ENCODE measurements around the gene APBA3.
A peak's percentile ranks its signal among the peaks of the same experiment; 100 is the strongest.
"Not testable (repeated sequence)": the region's sequence is repeated elsewhere in the genome, so short reads cannot be mapped to it uniquely, and the experiment has no call there.

APBA3 gene

DNA sequence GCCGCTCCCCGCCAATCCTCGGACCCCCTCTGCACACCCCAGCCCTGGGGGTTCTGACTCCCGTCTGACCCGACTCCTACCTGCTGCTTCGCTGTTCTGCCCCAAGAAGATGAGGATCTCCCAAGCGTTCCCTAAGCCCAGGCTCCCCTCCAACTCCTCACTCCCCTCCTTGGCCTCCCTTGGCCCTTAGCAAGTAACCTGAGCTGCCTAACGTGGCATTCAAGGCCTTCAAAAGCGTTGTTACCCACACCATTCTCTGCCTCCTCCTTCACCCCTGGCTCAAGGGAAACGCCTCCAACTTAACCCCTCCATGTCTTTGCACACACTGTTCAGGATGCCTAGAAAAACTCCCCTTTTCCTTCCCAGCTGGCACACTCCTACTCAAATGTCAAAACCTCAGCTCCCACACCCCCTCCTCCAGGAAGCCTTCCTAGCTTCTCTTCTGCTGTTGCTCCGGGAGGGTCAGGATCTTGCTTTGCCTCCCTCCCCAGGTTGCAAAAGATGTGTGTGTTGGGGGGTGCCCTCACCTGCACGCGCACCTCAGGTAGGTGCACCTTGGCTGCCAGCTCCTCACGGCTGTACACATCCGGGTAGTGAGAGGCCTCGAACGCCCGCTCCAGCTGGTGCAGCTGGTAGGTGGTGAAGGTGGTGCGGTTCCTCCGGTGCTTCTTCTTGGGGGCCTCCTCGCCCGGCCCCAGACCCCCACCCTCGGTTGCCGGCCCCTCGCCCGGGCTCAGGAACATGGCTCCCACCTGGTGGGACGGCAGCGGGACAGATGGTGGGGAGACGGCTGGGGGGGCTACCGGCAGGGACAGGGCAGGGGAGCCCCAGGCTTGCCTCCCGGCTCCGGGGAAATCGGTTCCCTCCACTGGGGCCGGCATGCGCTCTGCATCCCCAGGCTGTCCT lies 9.8 kb upstream of the APBA3 start:
- DNase-seq (ENCODE audit: low spot score): no peak

DNA sequence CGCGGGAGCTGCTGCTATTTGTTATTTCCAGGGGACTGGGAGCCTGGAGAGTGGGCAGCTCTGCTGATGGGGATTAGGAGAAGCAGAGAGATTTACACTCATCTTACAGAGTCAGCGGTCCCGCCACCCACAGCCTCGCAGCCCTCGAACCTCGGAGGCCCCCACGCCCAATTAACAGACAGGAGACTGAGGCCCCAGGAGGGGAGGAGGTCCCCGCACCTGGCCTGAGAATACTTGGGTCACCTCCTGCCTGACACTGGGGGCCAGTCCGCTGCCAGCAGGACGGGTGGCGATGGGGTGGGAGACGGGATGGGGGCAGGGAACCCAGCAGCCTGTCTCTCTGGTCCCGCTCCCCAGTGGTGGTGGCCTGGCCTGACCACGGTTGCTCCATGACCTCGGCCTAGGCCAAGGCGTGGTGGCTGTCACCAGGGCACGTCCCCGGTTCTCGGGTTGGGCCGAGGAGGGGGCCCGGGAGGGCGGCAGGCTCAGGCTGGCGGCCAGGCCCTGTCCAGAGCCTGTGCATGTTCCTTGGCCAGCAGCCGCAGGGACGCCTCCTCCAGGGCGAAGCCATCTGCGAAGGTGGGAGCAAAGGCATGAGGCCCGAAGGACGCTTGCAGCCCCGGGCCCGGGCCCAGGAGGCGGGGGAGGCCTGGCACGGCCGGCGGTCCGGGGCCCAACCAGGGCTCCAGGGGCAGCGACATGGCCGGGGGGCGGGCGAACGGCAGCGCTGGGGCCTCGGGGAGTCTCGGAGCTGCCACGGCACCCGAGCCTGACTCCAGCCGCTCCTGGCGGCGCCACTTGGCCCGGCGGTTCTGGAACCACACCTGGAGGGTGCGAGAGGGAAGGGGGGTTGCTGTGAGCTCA lies 8.9 kb upstream of the APBA3 start:
- no peak for DNase-seq (ENCODE audit: low spot score)

DNA sequence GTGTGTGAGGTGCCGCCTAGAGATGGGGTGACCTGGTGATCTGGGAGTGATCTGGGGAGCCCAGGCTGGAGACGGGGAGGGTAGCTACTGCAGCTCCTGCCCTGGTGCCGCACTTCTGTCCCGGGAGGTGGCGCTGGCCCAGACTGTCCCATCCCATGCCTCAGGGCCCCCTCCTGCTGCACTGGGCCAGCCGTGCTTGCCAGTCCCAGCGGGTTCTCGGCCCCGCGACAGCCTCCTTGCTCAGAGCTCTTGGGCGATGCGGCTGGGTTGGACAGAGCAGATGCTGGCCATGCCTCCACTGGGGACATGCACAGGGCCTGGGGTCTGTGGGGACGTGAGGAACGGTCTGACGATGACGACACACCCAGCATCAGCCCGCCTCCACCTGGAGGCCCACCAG lies 8.0 kb upstream of the APBA3 start:
- no peak for DNase-seq (ENCODE audit: low spot score)

DNA sequence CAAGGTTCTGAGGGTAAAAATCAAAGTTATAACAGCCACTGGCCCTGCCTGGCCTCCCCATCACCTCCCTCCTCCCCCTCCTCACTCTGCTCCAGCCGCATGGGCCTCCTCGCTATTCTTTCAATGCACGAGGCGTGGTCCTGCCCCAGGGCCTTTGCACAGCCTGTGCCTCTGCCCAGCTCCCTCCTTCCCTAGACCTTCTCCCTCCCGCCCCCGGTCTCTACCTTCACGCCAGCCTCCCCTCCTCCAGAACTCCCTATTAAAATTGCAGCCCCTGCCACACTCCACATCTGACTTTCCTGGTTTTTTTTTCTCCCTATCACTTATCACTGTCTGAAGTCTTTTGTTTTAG lies 7.2 kb upstream of the APBA3 start:
- no peak for DNase-seq (ENCODE audit: low spot score)

DNA sequence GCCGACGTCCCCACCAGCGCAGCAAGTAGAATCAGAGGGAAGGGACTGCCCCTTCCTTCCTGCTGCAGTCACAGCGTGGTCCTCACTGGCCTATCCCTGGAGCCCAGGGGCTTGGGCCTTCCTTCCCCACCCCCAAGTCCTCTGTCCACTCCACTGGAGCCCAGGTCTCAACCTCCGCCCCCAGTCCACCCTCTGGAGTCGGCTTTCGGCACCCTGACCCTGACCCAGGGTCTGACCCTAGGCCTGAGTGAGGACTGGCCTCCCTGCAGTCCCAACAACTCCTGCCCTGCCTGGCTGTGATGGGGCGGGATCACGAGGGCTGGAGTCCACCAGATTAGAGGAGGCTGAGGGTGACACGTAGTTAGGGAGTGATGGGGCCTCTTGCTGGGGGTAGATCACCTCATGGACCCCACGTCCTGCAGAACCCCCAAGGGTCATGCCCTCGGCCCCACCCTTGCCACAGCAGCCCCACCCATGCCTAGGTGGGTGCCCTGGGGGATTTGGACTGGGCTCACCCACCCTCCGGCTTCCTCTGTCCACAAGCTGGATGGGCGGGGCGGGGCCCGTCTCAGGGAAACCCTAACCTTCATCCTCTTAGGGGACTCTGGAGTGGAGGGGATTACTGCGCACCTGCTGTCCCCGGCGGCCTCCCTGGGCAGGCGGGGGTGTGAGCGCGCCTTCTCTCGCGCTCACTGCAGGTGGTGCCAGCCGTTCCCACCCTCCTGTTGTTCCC lies 6.7 kb upstream of the APBA3 start:
- no peak for DNase-seq (ENCODE audit: low spot score)

DNA sequence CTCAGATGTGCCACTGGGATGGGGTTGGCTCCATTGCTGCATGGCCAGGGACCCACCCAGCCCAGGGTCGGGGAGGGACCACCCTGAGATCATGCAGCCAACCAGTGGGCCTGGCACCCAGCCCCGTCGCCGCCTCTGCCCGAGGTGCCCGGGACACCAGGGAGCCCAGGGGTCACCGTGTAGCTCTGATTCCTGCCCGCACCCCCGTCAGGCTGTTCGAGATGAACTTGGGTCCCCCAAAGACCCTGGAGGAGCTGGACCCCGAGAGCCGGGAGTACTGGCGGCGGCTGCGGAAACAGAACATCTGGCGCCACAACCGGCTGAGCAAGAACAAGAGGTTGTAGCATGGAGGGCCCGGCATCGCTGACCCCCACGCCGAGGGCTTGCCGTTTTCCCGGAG lies 5.6 kb upstream of the APBA3 start:
- DNase-seq (ENCODE audit: low spot score): no peak

DNA sequence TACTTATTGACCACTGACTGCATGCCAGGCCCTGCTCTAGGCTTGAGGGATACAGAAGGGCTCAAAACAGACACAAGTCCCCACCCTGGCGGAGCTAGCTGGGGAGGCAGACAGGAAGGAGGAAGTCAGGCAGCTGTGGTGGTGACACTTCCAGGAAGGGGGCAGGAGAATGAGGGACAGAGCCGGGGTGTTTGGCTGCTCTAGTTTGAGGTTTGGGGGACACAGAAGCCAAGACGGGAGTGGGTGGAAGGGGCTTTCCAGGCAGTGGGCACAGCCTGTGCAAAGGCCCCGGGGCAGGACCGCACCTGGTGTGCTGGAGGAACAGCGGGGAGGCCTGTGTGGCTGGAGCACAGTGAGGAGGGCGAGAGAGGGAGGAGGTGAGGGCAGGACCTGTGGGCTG lies 5.0 kb upstream of the APBA3 start:
- no peak for DNase-seq (ENCODE audit: low spot score)

DNA sequence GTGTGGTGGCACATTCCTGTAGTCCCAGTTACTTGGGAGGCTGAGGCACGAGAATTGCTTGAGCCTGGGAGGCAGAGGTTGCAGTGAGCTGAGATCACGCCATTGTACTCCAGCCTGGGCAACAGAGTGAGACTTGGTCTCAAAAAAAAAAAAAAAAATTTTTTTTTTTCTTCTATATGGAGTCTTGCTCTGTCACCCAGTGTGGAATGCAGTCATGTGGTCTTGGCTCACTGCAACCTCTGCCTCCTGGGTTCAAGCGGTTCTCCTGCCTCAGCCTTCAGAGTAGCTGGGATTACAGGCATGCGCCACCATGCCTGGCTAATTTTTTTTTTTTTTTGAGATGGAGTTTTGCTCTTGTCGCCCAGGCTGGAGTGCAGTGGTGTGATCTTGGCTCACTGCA lies 4.3 kb upstream of the APBA3 start:
- DNase-seq (ENCODE audit: low spot score): not testable (repeated sequence)

DNA sequence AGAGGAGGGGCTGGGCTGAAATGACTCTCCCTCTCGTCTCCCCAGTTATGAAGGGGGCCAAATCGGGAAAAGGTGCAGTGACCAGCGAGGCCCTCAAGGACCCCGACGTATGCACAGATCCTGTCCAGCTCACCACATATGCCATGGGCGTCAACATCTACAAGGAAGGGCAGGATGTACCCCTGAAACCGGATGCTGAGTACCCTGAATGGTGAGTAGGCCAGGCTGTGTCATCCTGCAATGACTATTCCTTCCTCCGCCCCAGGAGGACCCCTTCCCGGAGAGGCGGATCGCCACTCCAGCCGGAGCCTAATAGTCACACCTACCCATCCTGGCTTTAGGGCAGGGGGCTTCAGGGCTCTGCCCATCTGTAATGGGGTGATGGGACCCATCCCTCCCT lies 3.6 kb upstream of the APBA3 start:
- no peak for DNase-seq (ENCODE audit: low spot score)

DNA sequence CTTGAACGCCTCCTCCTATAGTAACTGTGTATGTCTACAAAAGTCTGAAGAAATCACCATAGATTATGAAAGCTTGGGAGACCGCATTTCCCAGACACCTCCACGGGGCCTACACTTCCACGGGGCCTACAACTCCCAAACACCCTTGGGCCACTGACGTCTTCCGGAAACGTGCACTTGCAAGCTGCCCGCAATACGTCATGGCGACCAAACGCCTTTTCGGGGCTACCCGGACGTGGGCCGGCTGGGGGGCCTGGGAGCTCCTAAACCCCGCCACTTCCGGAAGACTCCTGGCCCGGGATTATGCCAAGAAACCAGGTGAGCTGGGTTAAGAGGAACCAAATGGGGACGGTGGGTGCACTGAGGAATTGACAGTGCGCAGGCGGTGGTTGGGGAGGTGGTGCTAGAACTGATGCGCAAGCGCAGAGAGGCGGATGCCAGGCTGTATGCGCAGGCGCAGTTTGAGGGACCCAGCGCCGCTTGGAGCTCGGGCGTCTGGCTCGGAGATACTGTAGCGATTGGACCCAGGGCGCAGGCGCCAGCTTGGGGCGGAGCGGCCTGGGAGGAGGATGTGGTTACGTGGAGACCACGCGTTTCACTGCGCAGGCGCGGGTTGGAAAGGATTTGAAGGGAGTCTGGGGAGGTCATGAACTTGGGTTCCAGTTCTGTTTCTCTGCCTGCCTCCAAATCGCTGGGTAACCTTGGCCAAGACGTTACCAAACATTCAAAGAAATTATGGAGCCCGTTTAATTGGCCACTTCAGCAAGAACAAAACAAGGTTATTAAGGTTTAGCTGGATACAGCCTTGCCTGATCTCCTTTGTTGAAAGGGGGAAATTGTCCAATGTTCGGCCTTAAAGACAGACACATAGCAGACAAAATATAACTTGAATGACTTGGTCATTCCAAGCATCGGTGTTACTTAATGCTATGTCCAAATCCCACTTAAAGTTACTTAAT lies 1.3 kb upstream of the APBA3 start, which contains the start of gene MRPL54:
TSS of gene MRPL54 (plus strand) at position 182 of the 959 bp plus-strand sequence. CDS start at position 201, 19 bp downstream.
- peak; percentile 100 for DNase-seq (ENCODE audit: low spot score)

DNA sequence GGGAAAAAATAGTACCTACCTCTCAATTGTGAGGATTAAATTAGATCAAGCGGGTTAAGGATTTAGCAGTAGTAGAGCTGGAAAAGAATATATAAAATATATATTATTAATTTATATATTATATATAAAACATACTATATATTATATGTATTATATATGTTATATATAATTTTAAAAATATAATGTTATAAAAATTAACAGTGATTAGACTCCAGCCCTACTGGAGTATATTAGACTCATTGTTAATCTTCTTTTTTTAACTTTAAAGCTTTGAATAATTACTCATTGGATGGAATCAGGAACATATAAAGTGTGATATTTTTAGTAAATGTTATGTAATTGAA lies 610 bp upstream of the APBA3 start:
- no peak for DNase-seq (ENCODE audit: low spot score)

DNA sequence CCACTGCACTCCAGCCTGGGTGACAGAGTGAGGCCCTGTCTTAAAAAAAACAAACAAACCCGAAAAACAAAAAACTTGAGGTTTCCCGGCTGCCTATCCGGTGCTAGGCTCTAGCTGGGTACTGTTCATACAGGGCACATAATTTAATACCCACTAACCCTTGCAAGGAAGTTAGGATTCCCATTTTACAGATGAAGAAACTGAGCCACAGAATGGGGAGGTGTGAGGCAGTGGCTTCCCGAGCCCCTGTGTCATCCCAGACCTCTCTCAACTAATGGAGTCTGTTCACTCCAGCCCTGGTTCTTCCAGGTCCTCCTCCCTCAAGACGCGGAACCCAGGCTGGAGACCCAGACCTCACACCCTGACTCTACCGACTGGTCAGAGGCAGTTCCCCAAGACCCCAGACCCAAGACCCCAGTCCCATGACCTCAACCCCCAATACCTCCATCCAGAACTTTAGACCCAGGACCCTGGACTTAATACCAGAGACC lies 576 bp downstream of the APBA3 start:
- no peak for DNase-seq (ENCODE audit: low spot score)

DNA sequence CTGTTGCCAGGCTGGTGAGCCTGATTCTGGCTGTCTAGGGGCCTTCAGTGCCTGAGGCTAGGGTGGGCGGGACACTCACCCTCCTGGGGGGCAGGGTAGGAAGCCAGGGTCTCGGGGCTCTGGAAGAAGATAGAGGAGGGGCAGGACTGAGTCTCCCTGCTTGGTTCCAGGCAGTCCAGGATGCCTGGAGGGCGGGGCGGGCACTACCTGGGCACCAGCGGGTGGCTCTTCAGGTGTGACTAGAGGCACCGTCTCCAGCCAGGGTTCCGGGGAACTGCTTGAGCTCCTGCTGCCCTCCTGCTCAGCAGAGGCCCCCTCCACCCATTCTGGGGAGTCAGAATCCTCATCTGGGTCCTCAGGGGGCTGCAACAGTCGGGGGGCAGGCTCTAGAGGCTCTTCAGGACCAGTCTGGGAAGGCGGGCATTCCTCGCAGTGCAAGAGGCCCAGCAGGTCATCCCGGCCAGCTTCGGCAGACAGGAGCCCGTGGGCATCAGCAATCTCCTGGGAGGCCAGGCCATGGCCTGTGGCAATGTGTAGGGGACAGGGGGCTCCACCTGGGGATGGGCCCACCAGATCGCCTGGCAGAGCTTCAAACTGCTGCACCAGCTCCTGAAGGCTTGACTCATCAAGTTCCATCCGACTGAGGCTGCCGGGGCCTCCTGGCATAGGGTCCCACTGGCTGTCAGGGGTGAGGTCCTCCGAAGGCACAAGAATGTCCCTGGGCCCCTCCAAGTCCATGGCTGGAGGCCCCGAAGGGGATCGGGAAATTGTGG lies 1.8 kb downstream of the APBA3 start:
- DNase-seq (ENCODE audit: low spot score): no peak

DNA sequence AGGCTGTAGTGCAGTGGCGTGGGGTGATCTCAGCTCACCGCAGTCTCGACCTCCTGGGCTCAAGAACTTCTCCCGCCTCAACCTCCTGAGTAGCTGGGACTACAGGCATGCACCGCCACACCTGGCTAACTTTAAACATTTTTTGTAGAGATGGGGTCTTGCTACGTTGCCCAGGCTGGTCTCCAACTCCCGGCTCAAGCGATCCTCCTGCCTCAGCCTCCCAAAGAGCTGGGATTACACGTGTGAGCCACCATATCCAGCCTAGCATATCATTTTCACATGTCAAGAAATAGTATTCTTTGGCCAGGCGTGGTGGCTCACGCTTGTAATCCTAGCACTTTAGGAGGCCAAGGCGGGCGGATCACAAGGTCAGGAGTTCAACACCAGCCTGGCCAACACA lies 3.2 kb downstream of the APBA3 start:
- DNase-seq (ENCODE audit: low spot score): not testable (repeated sequence)

DNA sequence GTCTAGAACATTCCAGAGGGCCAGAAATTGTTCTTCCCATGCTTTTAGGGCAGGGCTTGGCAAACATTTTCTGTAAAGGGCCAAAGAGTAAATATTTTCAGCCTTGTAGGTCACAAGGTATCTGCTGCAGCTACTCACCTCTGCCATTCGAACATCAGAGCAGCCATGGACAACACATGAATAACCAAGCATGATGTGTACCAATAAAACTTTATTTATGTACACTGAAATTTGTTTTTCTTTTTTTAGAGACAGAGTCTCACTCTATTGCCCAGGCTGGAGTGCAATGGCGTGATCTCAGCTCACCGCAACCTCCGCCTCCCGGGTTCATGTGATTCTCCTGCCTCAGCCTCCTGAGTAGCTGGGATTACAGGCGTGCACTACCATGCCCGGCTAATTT lies 3.8 kb downstream of the APBA3 start:
- not testable (repeated sequence) for DNase-seq (ENCODE audit: low spot score)

DNA sequence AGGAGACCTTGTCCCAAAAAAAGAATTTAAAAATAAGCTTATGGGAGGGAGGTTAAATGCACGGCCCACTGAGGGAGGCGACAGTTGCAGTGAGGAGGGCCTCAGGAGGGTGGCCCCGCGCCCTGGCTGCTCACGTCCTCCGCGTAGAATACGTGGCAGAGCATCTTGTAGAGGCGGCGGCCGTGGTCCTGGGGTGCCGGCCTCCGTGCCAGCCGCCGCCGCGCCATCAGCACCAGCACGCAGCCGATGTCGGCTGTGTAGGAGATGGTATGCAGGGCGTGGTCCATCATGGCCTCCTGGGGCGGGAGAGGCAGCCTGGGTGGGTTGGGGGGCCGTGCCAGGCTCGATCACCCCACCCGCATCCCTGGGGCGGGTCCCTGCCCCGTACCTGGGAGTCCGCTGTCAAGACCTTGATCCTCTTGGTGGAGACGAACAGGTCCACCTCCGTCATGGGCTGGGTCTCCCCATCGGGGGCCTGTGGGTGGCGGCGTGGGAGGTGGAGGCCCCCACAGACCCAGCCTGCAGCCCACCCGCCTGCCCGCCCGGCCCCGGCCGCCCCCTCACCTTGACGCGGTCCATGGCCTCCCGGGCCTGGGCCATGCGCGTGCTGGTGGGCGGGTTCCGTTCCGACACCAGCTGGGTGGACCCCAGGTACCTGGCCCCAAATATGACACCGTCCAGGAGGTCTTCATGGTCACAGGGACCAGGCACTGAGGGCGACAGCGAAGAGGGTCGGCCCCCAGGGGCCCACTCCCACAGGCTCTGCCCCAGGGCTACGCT lies 7.7 kb downstream of the APBA3 start:
- no peak for DNase-seq (ENCODE audit: low spot score)

DNA sequence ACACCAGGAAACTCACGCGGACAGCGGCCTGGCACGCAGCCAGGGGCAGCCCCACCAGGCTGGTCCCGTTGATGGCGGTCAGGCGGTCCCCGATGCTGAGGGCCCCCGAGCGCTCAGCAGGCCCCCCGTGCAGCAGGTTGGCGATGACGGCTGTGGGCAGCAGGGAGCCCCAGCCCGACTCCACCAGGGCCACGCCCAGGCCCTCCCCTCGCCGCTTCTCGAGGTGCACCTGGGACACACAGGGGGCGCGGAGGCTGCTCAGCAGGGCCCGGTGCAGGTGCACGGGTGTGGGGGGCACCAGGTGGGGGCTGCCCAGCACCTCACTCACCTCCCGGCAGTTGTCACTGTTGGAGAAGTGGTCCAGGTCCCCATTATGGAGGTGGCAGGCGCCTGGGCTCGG lies 9.0 kb downstream of the APBA3 start:
- DNase-seq (ENCODE audit: low spot score): no peak

DNA sequence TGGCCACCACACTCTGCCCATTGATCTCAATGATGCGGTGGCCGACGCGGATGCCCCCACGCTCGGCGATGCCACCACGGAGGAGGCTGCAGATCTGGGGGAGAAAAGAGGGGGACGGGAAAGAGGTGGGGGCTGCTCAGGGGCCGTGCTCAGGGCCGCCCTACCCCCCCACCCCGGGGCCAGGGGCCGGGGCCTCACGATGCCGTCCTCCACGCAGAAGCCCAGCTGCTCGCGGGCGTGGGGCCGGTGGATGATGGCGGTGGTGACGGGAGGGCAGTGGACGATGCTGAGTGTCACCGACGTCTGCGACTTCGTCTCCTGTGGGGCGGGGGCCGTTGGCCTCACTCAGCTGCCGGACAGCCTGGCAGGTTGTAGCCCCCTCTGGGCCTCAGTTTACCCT lies 10.3 kb downstream of the APBA3 start:
- no peak for DNase-seq (ENCODE audit: low spot score)

DNA sequence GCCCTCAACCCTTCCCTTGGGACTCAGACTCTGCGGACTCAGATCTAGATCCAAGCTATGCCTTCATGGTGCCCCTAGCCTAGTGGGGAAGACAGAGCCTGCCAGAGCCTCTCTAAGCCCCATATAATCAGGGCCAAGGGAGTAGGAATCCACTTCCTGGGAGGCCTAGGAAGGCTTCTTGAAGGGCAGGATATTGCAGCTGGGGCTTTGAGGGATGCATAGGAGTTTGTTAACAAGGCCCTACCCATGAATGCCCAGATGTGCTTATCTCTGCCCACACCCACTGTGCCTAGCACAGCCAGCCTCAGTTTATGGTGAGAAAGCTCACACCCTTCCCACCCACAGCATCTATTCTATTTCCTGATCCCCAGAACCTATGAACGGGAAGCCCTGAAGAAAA lies 11.3 kb downstream of the APBA3 start:
- DNase-seq (ENCODE audit: low spot score): no peak

DNA sequence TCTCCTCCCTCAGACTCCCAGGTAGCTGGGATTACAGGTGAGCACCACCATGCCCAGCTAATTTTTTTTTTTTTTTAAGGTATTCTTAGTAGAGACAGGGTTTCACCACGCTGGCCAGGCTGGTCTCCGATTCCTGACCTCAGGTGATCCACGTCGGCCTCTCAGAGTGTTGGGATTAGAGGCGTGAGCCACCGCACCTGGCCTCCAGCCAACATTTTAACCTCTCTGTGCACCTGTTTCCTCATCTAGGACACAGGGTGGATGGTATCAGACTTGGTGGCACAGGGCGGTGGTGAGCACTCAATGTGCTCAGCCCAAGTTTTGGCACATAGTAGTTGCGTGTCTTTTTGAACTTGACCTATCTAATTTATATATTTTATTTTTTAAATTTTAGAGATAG lies 12.5 kb downstream of the APBA3 start:
- no peak for DNase-seq (ENCODE audit: low spot score)
